Adrenal gland (tissue), 12 donors: Measurements from ENCODE around the gene KCNJ6. TPM values are rescaled to one million over a fixed set of nuclear protein-coding genes. Genes with fewer than 3 reads are reported as not detected.

Experiments used
- DNase-seq, 7 donors: peaks; one replicate each; pipeline ENCODE4 v3.0.0-alpha.2; 2019 to 2020
- H3K27ac ChIP-seq, 5 donors: fragments of 200-600 bp; sonication (generic) in 4 of 5; 1 replicate in 3 of 5; 2 replicates in 2 of 5; pipeline versions ENCODE4 v1.5.1 to v1.8.0; 2016 to 2020; ENCODE audit warnings: mild to moderate bottlenecking in 1 of 5
- H3K27me3 ChIP-seq: fragments of 200-600 bp; 2 replicates; pipeline ENCODE4 v1.8.0; 2021
- H3K36me3 ChIP-seq, 2 donors: fragments of 200-600 bp; replicated peaks in 1 of 2; 1 replicate in 1 of 2; 2 replicates in 1 of 2; pipeline versions ENCODE4 v1.5.1 to v1.8.0; 2018 to 2022
- H3K4me1 ChIP-seq, 2 donors: fragments of 200-600 bp; replicated peaks in 1 of 2; 1 replicate in 1 of 2; 2 replicates in 1 of 2; pipeline versions ENCODE4 v1.5.1 to v1.8.0; 2018 to 2021
- H3K4me3 ChIP-seq, 4 donors: fragments of 200-600 bp; sonication (generic) in 3 of 4; one replicate each; pipeline ENCODE4 v1.5.1; 2016 to 2018
- H3K9me3 ChIP-seq, 3 donors: fragments of 200-600 bp; sonication (generic) in 1 of 3; replicated peaks in 1 of 3; 1 replicate in 2 of 3; 2 replicates in 1 of 3; pipeline versions ENCODE4 v1.5.1 to v1.8.0; 2016 to 2021
- CTCF ChIP-seq, 6 experiments: fragments of 450-650 bp in 4 of 6; fragments of 200-600 bp in 2 of 6; sonication (generic) in 1 of 6; IDR thresholded peaks; 1 replicate in 5 of 6; 2 replicates in 1 of 6; pipeline versions ENCODE4 v1.5.1 to v1.8.0; 2016 to 2021; ENCODE audit warnings: antibody characterized with exemption in 6 of 6, mild to moderate bottlenecking in 2 of 6, moderate library complexity in 1 of 6
- POLR2A ChIP-seq, 2 donors: fragments of 450-650 bp; IDR thresholded peaks; one replicate each; pipeline ENCODE4 v1.6.1; 2017; ENCODE audit warnings: antibody characterized with exemption in 2 of 2, mild to moderate bottlenecking in 2 of 2, moderate library complexity in 1 of 2
- WGBS, 4 donors: extraction: QIAGEN DNeasy Blood & Tissue Kit in 2 of 4; methylation state at CpG; one replicate each; pipeline versions ENCODE4 v1.1.5 to v1.1.7; 2013 to 2017; 5-methylcytosine and 5-hydroxymethylcytosine counted together
- intact Hi-C, 2 donors: fragments of 100-400 bp; cut with DNase I; formaldehyde crosslinking; loops; one replicate each; pipeline versions ENCODE4 v1.14.1 to v1.15.0; 2022 to 2023
- polyA plus RNA-seq, 3 donors: library from polyadenylated mRNA; stranded (reverse); fragments of 200-250 nt in 2 of 3; fragments of 350-450 nt in 1 of 3; fragmentation: Illumina TruSeq in 1 of 3; extraction: RNeasy Lipid Tissue Mini Kit (QIAGEN cat#74804) in 1 of 3; gene quantifications; one replicate each; pipeline ENCODE4 v1.2.3, GENCODE V29; 2013 to 2014
- total RNA-seq, 9 donors: library from RNA; depleted of rRNA in 4 of 9; stranded (reverse); fragments of >200 nt in 4 of 9; fragments of 120-200 nt in 1 of 9; fragmentation: NEBNext Ultra II Directional in 1 of 9; extraction: Animal tissue kit (Norgen Biotek cat#: 25700) in 1 of 9; gene quantifications; one replicate each; pipeline versions ENCODE4 v1.1.0 to v1.2.4, GENCODE V29; 2013 to 2023
- donor health status: healthy with polysubstance abuse.
- donor health status: Bipolar disorder and iron deficiency.
- donor health status: DM: yes; HTN: yes; CAD: no.
- donor health status: DM: no; HTN: no; CAD: no.
- donor health status: DM: no; HTN: no; CAD: no.
- donor health status: DM: yes; HTN: yes; CAD: no.

KCNJ6 gene
- total and polyA plus RNA-seq, 12 donors = 0.03 to 0.60 (median 0.07) TPM; not detected in 4

- Histone ChIP-seq H3K4me3 (no peak overlapping the region), H3K27me3 (no peaks in the 10 kb centered on the region), H3K4me1 (no peaks in the 10 kb centered on the region), H3K27ac (no peak overlapping the region), H3K9me3 (no peaks in the 10 kb centered on the region), H3K36me3 (no peaks in the 10 kb centered on the region)
- no peak for TF ChIP-seq CTCF (IDR thresholded peaks at IDR 0.05)
- TF ChIP-seq POLR2A (IDR thresholded peaks at IDR 0.05) = no peak
- intact Hi-C loops = no loop called here
- no peak for DNase-seq
- 61 to 75% (median 72%) methylated on average over 11 of the region's 11 CpGs for WGBS, 4 donors
Measured at GRCh38 chr21:37868446-37869295, 47.6 kb downstream of the KCNJ6 start.

DNA sequence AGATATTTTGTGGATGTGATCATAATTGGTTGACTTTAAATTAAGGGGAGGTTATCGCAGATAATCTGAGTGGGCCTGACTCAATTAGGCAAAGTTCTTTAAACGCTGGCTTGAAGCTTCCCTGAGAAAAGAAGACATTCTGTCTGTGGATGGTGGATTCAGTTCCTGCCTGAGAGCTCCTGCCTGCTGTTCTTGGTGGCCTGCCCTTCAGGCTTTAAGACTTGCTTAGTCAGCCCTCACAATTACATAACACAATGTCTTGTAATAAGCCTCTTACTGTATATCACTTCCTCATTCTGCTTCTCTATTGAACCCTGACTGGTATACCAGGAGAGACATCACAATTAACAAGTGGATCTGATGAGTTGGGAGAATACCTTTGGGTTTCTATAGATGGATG lies 50.2 kb downstream of the KCNJ6 start:
- DNase-seq = peak in 2 of 7 donors; percentile 23 to 27
- 64 to 84% (median 68%) methylated on average over 2 of the region's 2 CpGs for WGBS, 4 donors
- peak overlapping the region in 1 of 5 donors; percentile 3 for H3K27ac ChIP-seq
- no peaks in the 10 kb centered on the region for H3K36me3 ChIP-seq
- no peak overlapping the region for H3K4me3 ChIP-seq
- H3K27me3 ChIP-seq = no peaks in the 10 kb centered on the region
- H3K4me1 ChIP-seq = no peaks in the 10 kb centered on the region
- intact Hi-C loops = no loop called here
- no peaks in the 10 kb centered on the region for H3K9me3 ChIP-seq
- TF ChIP-seq POLR2A (IDR thresholded peaks at IDR 0.05) (no peak), CTCF (IDR thresholded peaks at IDR 0.05) (no peak)

GRCh38 chr21:37865156-37865555 lies 51.1 kb downstream of the KCNJ6 start:
- WGBS, 4 donors = 62 to 77% (median 66%) methylated on average over 5 of the region's 5 CpGs
- Histone ChIP-seq H3K27ac (no peak overlapping the region), H3K36me3 (no peaks in the 10 kb centered on the region), H3K4me3 (no peak overlapping the region), H3K9me3 (no peaks in the 10 kb centered on the region), H3K27me3 (no peaks in the 10 kb centered on the region), H3K4me1 (no peaks in the 10 kb centered on the region)
- intact Hi-C loops = no loop called here
- DNase-seq = no peak
- no peak for TF ChIP-seq POLR2A (IDR thresholded peaks at IDR 0.05)
- no peak for TF ChIP-seq CTCF (IDR thresholded peaks at IDR 0.05)

- Histone ChIP-seq H3K9me3 (no peaks in the 10 kb centered on the region), H3K4me1 (no peaks in the 10 kb centered on the region), H3K36me3 (no peaks in the 10 kb centered on the region), H3K4me3 (no peak overlapping the region), H3K27me3 (no peaks in the 10 kb centered on the region), H3K27ac (no peak overlapping the region)
- 73 to 88% (median 84%) methylated on average over 5 of the region's 5 CpGs for WGBS, 4 donors
- intact Hi-C loops = no loop called here
- peak in 2 of 7 donors; percentile 30 to 31 for DNase-seq
- TF ChIP-seq POLR2A (IDR thresholded peaks at IDR 0.05) = no peak
- no peak for TF ChIP-seq CTCF (IDR thresholded peaks at IDR 0.05)
Measured at GRCh38 chr21:37863842-37864241, 52.4 kb downstream of the KCNJ6 start.
